Measurements from ENCODE around the gene UBE3D. TPM values are rescaled to one million over a fixed set of nuclear protein-coding genes. Genes with fewer than 3 reads are reported as not detected.

UBE3D gene
- total RNA-seq, 1 donor from 2014 or later = 0.21 TPM

- intact Hi-C loops (cut with DNase I) = loop anchor here (2.0 to 5.0 kb wide), 6 partner anchors 125 to 1315 kb away; partner anchors contain the start of genes ME1, PGM3, RWDD2A and TENT5A
- Histone ChIP-seq H3K4me3 (peak within 1 kb of the TSS; percentile 66 to 95), H3K27ac (peak within 1 kb of the TSS; percentile 87 to 93), H3K36me3 (no peaks in the 10 kb centered on the region), H3K4me1 (peaks cover 0 to 8% of the 10 kb centered on the region in 2 donors), H3K9me3 (no peaks in the 10 kb centered on the region), H3K27me3 (no peaks in the 10 kb centered on the region)
- DNase-seq (ENCODE audit: low spot score in 2 of 2) = peak; percentile 75 to 97
- peak; percentile 82 to 99 (median 98) for TF ChIP-seq CTCF (IDR thresholded peaks at IDR 0.05)
Measured at GRCh38 chr6:83067448-83068439, 2.1 kb upstream of the UBE3D start, which contains the start of gene DOP1A. Gene DOP1A, plus strand, starts transcription at chr6:83067671. Its CDS starts 29,307 bp downstream, at chr6:83096978.

GRCh38 chr6:83062225-83062624, 3.4 kb downstream of the UBE3D start:
- Histone ChIP-seq H3K4me3 (no peak overlapping the region), H3K4me1 (peaks cover 0 to 4% of the 10 kb centered on the region in 2 donors), H3K9me3 (no peaks in the 10 kb centered on the region), H3K27me3 (no peaks in the 10 kb centered on the region), H3K27ac (no peak overlapping the region), H3K36me3 (no peaks in the 10 kb centered on the region)
- intact Hi-C loops (cut with DNase I) = no loop called here
- TF ChIP-seq CTCF (IDR thresholded peaks at IDR 0.05) = no peak
- DNase-seq (ENCODE audit: low spot score in 2 of 2) = no peak

- no peak for TF ChIP-seq CTCF (IDR thresholded peaks at IDR 0.05)
- no peak overlapping the region for H3K27ac ChIP-seq
- peaks cover 0 to 4% of the 10 kb centered on the region in 2 donors for H3K4me1 ChIP-seq
- H3K27me3 ChIP-seq = no peaks in the 10 kb centered on the region
- H3K36me3 ChIP-seq = no peaks in the 10 kb centered on the region
- no peak for DNase-seq (ENCODE audit: low spot score in 2 of 2)
- no peak overlapping the region for H3K4me3 ChIP-seq
- H3K9me3 ChIP-seq = no peaks in the 10 kb centered on the region
- intact Hi-C loops (cut with DNase I) = no loop called here
Measured at GRCh38 chr6:83061190-83061589, 4.5 kb downstream of the UBE3D start.

GRCh38 chr6:83057705-83058321, 7.8 kb downstream of the UBE3D start:
- Histone ChIP-seq H3K36me3 (peaks cover 0 to under 1% of the 10 kb centered on the region in 2 donors), H3K4me1 (no peaks in the 10 kb centered on the region), H3K27me3 (no peaks in the 10 kb centered on the region), H3K27ac (no peak overlapping the region), H3K9me3 (no peaks in the 10 kb centered on the region), H3K4me3 (no peak overlapping the region)
- intact Hi-C loops (cut with DNase I) = loop anchor here (2.0 kb wide), 1 partner anchor 807 kb away; no protein-coding TSS in a partner anchor
- DNase-seq (ENCODE audit: low spot score in 2 of 2) = no peak
- TF ChIP-seq CTCF (IDR thresholded peaks at IDR 0.05) = peak in 2 of 3 experiments; percentile 47 to 58

- Histone ChIP-seq H3K27ac (no peak overlapping the region), H3K27me3 (no peaks in the 10 kb centered on the region), H3K9me3 (no peaks in the 10 kb centered on the region), H3K4me3 (no peak overlapping the region), H3K36me3 (peaks cover 0 to 4% of the 10 kb centered on the region in 2 donors), H3K4me1 (no peaks in the 10 kb centered on the region)
- intact Hi-C loops (cut with DNase I) = loop anchor here (1.0 kb wide), 1 partner anchor 785 kb away; no protein-coding TSS in a partner anchor
- peak in 1 of 2 donors; percentile 68 for DNase-seq (ENCODE audit: low spot score in 2 of 2)
- peak; percentile 59 to 79 (median 78) for TF ChIP-seq CTCF (IDR thresholded peaks at IDR 0.05)
Measured at GRCh38 chr6:83055366-83055964, 10.2 kb downstream of the UBE3D start.

Measured in ascending aorta (tissue), 2 donors.